A673 (cell line): ENCODE data around the gene SRSF7. TPM values are rescaled to one million over a fixed set of nuclear protein-coding genes. Genes with fewer than 3 reads are reported as not detected.
A peak's percentile ranks its signal among the peaks of the same experiment; 100 is the strongest.

Source experiments
- BruUV-seq: library from RNA; stranded (reverse); fragments of 400-500 nt; replicated peaks from 2 replicates; lab custom pipeline; 2021; lab: Mats Ljungman, UMichigan
- CTCF ChIA-PET: fragments of 300-600 bp; sonication (Branson Sonifier 250); formaldehyde crosslinking; loops from one replicate; lab custom pipeline; 2022; ENCODE audit warnings: antibody characterized with exemption; lab: Charles Lee
- POLR2A ChIA-PET: fragments of 300-600 bp; sonication (Branson Sonifier 250); formaldehyde crosslinking; loops from one replicate; lab custom pipeline; 2022; ENCODE audit warnings: antibody characterized with exemption; ENCODE audit not compliant: low non-redundant PET; lab: Charles Lee
- DNase-seq: peaks from one replicate; pipeline ENCODE4 v3.0.0-alpha.2; 2015; ENCODE audit warnings: low spot score
- H3K27ac ChIP-seq: fragments of 200-600 bp; sonication (generic); 2 replicates; pipeline ENCODE4 v1.5.1; 2016; ENCODE audit warnings: mixed run types, low read depth, mild to moderate bottlenecking, mixed read lengths, antibody characterized with exemption, low read length; ENCODE audit not compliant: poor library complexity, severe bottlenecking
- H3K27me3 ChIP-seq: fragments of 200-600 bp; sonication (generic); replicated peaks from 2 replicates; pipeline ENCODE4 v1.6.1; 2017; ENCODE audit warnings: mixed run types, low read depth, mild to moderate bottlenecking, mixed read lengths, antibody characterized with exemption, low read length; ENCODE audit not compliant: insufficient read depth, poor library complexity
- H3K36me3 ChIP-seq: fragments of 200-600 bp; sonication (generic); 2 replicates; pipeline ENCODE4 v1.6.1; 2016; ENCODE audit warnings: mixed run types, mild to moderate bottlenecking, mixed read lengths, antibody characterized with exemption, low read length; ENCODE audit not compliant: insufficient read depth, poor library complexity, severe bottlenecking
- H3K4me1 ChIP-seq: fragments of 200-600 bp; sonication (generic); 2 replicates; pipeline ENCODE4 v1.6.1; 2017; ENCODE audit warnings: mixed run types, mild to moderate bottlenecking, mixed read lengths, antibody characterized with exemption, low read length; ENCODE audit not compliant: insufficient read depth, poor library complexity, severe bottlenecking
- H3K4me3 ChIP-seq: fragments of 200-600 bp; sonication (generic); 2 replicates; pipeline ENCODE4 v1.5.1; 2016; ENCODE audit warnings: low read depth, mixed run types, mild to moderate bottlenecking, mixed read lengths, low read length; ENCODE audit not compliant: poor library complexity, severe bottlenecking
- H3K9me3 ChIP-seq: fragments of 200-600 bp; sonication (generic); 2 replicates; pipeline ENCODE4 v1.6.1; 2016; ENCODE audit warnings: mixed run types, low read depth, mild to moderate bottlenecking, mixed read lengths, antibody characterized with exemption, low read length; ENCODE audit not compliant: poor library complexity, severe bottlenecking
- CTCF ChIP-seq: fragments of 300-800, 200-600 bp; sonication (generic); conservative IDR thresholded peaks from 2 replicates; pipeline ENCODE4 v1.5.1; 2017; ENCODE audit warnings: low read depth, mild to moderate bottlenecking, antibody characterized with exemption, low read length, moderate library complexity, mixed read lengths
- EZH2 ChIP-seq: fragments of 200-600 bp; sonication (generic); IDR thresholded peaks from 2 replicates; pipeline ENCODE4 v1.6.1; 2017; ENCODE audit warnings: borderline replicate concordance, low read depth, mild to moderate bottlenecking, mixed read lengths, antibody characterized with exemption, low read length; ENCODE audit not compliant: poor library complexity, severe bottlenecking
- intact Hi-C: fragments of 100-400 bp; cut with micrococcal nuclease; formaldehyde crosslinking; loops from one replicate; pipeline ENCODE4 v1.10.0; 2022; ENCODE audit not compliant: unreplicated experiment
- total RNA-seq: library from RNA; stranded (reverse); gene quantifications from 2 replicates; pipeline ENCODE4 v1.2.3, GENCODE V29; 2021

Gene SRSF7
- total RNA-seq, 1 experiment from 2014 or later = 355 TPM

- no peak overlapping the region for H3K4me3 ChIP-seq
- intact Hi-C loops = no loop called here
- H3K9me3 ChIP-seq = no peaks in the 10 kb centered on the region
- no peaks in the 10 kb centered on the region for H3K27me3 ChIP-seq
- BruUV-seq = no TSS peak
- H3K27ac ChIP-seq = no peak overlapping the region
- CTCF ChIA-PET = no interaction called here
- POLR2A ChIA-PET = no interaction called here
- DNase-seq = no peak
- H3K36me3 ChIP-seq = peaks cover 11% of the 10 kb centered on the region
- peaks cover 21% of the 10 kb centered on the region for H3K4me1 ChIP-seq
- TF ChIP-seq CTCF = no peak
Measured at GRCh38 chr2:38754049-38754448, 2.9 kb upstream of the SRSF7 start.

- Histone ChIP-seq H3K4me3 (peak overlapping the region; percentile 90), H3K4me1 (peaks cover 44% of the 10 kb centered on the region), H3K36me3 (peaks cover 33% of the 10 kb centered on the region), H3K27ac (peak overlapping the region; percentile 99), H3K27me3 (no peaks in the 10 kb centered on the region), H3K9me3 (no peaks in the 10 kb centered on the region)
- CTCF ChIA-PET = interaction anchor here (0.6 kb wide), 1 partner anchor 26 kb away, joined by 3 read pairs; no protein-coding TSS in a partner anchor
- no peak for DNase-seq
- intact Hi-C loops = no loop called here
- BruUV-seq = TSS peak; percentile 92
- TF ChIP-seq CTCF (no peak), EZH2 (no peak)
- POLR2A ChIA-PET = interaction anchor here (0.6 to 1.8 kb wide), 36 partner anchors 8 to 1425 kb away, joined by 3 to 24 read pairs (median 4); no protein-coding TSS in a partner anchor
Measured at GRCh38 chr2:38751596-38752410, 642 bp upstream of the SRSF7 start.

GRCh38 chr2:38750011-38750890 is 910 bp downstream of the SRSF7 start:
- Histone ChIP-seq H3K4me1 (peaks cover 59% of the 10 kb centered on the region), H3K4me3 (peak overlapping the region; percentile 90), H3K27ac (peak overlapping the region; percentile 99), H3K9me3 (no peaks in the 10 kb centered on the region), H3K36me3 (peaks cover 49% of the 10 kb centered on the region), H3K27me3 (no peaks in the 10 kb centered on the region)
- peak; percentile 55 for DNase-seq
- intact Hi-C loops = no loop called here
- BruUV-seq = no TSS peak
- ChIA-PET POLR2A (interaction anchor here (0.5 to 1.8 kb wide), 9 partner anchors 8 to 373 kb away, joined by 3 to 24 read pairs (median 5); no protein-coding TSS in a partner anchor), CTCF (no interaction called here)
- TF ChIP-seq CTCF (no peak), EZH2 (no peak)
